ELR (cell line): ENCODE measurements around the gene C2orf81.
A peak's percentile ranks its signal among the peaks of the same experiment; 100 is the strongest.
"Not testable (repeated sequence)": the region's sequence is repeated elsewhere in the genome, so short reads cannot be mapped to it uniquely, and the experiment has no call there.

ENCODE experiments used
- DNase-seq: peaks from one replicate; pipeline ENCODE4 v3.0.0-alpha.2; 2015; ENCODE audit warnings: low read depth

The C2orf81 gene

GRCh38 chr2:74421221-74421870 lies at the start of gene C2orf81, which contains the start of gene WDR54:
Gene C2orf81 (minus strand): TSS chr2:74421619. CDS start chr2:74421560, 59 bp downstream.
Gene WDR54 (plus strand): TSS chr2:74421730. CDS start chr2:74422154, 424 bp downstream.
- DNase-seq, result peak; percentile 93

GRCh38 chr2:74470742-74471141 lies 49.3 kb upstream of the C2orf81 start:
- not testable (repeated sequence) for DNase-seq

- DNase-seq, result peak; percentile 34
These were observed 43.0 kb upstream of the C2orf81 start for GRCh38 chr2:74464406-74464805.

- no peak for DNase-seq
These were observed 41.3 kb upstream of the C2orf81 start for GRCh38 chr2:74462786-74463105.

GRCh38 chr2:74462054-74462785 lies 40.8 kb upstream of the C2orf81 start:
- DNase-seq, result no peak

GRCh38 chr2:74461187-74462053 lies 40.0 kb upstream of the C2orf81 start:
- peak; percentile 45 for DNase-seq

- not testable (repeated sequence) for DNase-seq
These were observed 38.8 kb upstream of the C2orf81 start for GRCh38 chr2:74460187-74460586.

GRCh38 chr2:74459503-74460118 lies 38.2 kb upstream of the C2orf81 start:
- DNase-seq, result not testable (repeated sequence)

- DNase-seq, result peak; percentile 18
These were observed 37.5 kb upstream of the C2orf81 start for GRCh38 chr2:74458938-74459363.

- peak; percentile 100 for DNase-seq
These were observed 36.9 kb upstream of the C2orf81 start, which contains the start of gene WBP1 for GRCh38 chr2:74458132-74458937. Gene WBP1 (plus strand): TSS chr2:74458438. CDS start chr2:74458603, 165 bp downstream.

GRCh38 chr2:74457549-74458131 lies 36.2 kb upstream of the C2orf81 start:
- peak; percentile 61 for DNase-seq

- no peak for DNase-seq
These were observed 35.7 kb upstream of the C2orf81 start for GRCh38 chr2:74457129-74457548.

- DNase-seq, result peak; percentile 99
These were observed 33.5 kb upstream of the C2orf81 start, which contains the start of gene INO80B for GRCh38 chr2:74454654-74455511. Gene INO80B (plus strand): TSS chr2:74455087. CDS start chr2:74455117, 30 bp downstream.

- DNase-seq, result no peak
These were observed 29.3 kb upstream of the C2orf81 start for GRCh38 chr2:74450570-74451190.

- DNase-seq, result peak; percentile 65
These were observed 27.4 kb upstream of the C2orf81 start for GRCh38 chr2:74448771-74449170.

GRCh38 chr2:74447230-74447999 lies 26.0 kb upstream of the C2orf81 start:
- no peak for DNase-seq

GRCh38 chr2:74444498-74445318 lies 23.3 kb upstream of the C2orf81 start:
- no peak for DNase-seq
